Posterior vena cava (tissue), 2 donors: ENCODE results near the gene LYPD3. TPM values are rescaled to one million over a fixed set of nuclear protein-coding genes. Genes with fewer than 3 reads are reported as not detected.

ENCODE experiments used
- DNase-seq: peaks from one replicate; pipeline ENCODE4 v3.0.0-alpha.2; 2020; ENCODE audit warnings: low spot score
- intact Hi-C, 2 donors: fragments of 100-400 bp; cut with DNase I; formaldehyde crosslinking; loops; one replicate each; pipeline versions ENCODE4 v1.14.1 to v1.14.2; 2022 to 2023
- total RNA-seq, 2 donors: library from RNA; stranded (reverse); fragmentation: NEBNext Ultra II Directional; extraction: Animal tissue kit (Norgen Biotek cat#: 25700); gene quantifications; one replicate each; pipeline ENCODE4 v1.2.1, GENCODE V29; 2021
- donor health status: DM: yes; HTN: yes; CAD: no.
- donor health status: DM: yes; HTN: yes; CAD: no.

LYPD3 gene
- total RNA-seq, 2 donors from 2014 or later, result 0.52 to 0.60 TPM

GRCh38 chr19:43489979-43490599, 24.7 kb upstream of the LYPD3 start:
- DNase-seq, result no peak
- intact Hi-C loops, result no loop called here

DNA sequence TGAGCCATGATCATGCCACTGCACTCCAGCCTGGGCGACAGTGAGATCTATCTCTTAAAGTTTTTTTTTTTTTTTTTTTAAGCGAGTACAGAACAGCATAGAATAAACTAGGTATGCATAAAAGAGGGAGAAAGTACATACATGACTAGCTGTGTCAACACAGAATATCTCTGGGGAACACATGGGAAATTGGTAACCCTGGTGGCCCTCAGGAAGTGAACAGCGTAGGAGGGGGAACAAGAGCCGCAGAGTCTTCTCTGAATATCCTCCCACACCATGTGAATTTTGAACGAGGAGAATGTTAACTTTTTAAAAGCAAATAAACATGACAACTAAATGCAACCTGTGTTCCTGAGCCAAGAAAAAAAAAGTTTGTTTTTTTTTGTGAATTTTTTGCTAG, 23.9 kb upstream of the LYPD3 start:
- intact Hi-C loops, result no loop called here
- DNase-seq, result no peak

DNA sequence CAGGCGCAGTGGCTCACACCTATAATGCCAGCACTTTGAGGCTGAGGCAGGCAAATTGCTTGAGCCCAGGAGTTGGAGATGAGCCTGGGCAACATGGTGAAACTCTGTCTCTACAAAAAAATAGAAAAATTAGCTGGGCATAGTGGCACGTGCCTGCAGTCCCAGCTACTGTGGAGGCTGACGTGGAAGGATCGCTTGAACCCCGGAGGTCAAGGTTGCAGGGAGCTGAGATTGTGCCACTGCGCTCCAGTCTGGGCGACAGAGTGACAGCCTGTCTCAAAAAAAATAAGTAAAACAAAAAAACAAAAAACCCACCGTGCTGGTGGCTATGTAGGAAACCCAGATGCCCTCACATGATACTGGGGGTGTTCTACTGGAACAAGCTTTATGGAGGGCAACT, 22.8 kb upstream of the LYPD3 start:
- intact Hi-C loops, result no loop called here
- DNase-seq, result no peak

GRCh38 chr19:43486412-43486811, 21.0 kb upstream of the LYPD3 start:
- intact Hi-C loops, result no loop called here
- DNase-seq, result no peak

DNA sequence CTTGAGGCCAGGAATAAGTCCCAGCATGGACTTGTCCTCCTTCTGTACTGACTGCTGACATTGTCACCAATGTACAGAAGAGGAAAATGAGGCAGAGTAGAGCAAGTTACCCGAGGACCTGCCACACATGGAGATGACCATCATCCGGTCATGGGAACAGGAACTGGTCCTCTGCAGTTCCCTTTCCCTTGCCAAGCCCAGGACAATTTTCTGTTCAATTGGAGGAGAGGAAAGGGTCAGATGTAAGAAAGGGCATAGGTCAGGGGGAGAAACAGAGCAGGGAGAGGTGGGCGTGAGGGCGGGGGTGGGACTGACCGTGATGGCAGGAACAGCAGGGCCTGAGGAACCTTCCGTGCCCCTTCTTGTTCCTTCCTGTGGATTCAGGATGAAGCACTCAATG, 20.5 kb upstream of the LYPD3 start:
- intact Hi-C loops, result no loop called here
- DNase-seq, result no peak

DNA sequence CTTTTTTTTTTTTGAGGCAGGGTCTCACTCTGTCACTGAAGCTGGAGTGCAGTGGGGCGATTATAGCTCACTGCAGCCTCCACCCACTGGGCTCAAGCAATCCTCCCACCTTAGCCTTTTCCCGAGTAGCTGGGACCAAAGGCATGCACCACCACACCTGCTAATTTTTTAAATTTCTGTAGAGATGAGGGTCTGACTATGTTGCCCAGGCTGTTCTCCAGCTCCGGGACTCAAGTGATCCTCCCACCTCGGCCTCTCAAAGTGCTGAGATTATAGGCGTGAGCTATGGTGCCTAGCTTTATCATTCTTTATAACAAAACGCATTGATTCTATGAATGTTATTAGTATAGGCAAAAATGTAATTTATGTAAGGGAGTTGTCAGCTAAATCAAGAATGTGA, 17.9 kb upstream of the LYPD3 start:
- intact Hi-C loops, result no loop called here
- DNase-seq, result no peak

DNA sequence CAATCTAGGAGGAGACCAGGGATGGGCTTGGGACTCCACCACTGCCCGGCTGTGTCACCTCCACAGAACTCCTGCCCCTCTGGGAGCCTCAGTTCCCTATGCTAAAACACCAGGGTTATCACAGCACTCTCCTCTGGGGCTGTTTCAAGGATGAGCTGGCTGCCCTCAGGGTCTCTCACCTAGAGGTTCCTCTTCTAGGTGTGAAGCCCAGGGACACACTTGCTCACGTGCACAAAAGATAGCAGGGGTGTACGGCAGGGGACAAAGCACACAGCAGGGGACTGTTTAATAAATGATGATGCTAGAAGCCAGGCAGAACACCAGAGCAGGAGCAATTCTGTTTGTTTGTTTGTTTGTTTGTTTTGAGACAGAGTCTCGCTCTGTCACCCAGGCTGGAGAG, 16.8 kb upstream of the LYPD3 start:
- intact Hi-C loops, result no loop called here
- no peak for DNase-seq

- intact Hi-C loops, result no loop called here
- no peak for DNase-seq
These were observed 16.3 kb upstream of the LYPD3 start for GRCh38 chr19:43481701-43482100.

DNA sequence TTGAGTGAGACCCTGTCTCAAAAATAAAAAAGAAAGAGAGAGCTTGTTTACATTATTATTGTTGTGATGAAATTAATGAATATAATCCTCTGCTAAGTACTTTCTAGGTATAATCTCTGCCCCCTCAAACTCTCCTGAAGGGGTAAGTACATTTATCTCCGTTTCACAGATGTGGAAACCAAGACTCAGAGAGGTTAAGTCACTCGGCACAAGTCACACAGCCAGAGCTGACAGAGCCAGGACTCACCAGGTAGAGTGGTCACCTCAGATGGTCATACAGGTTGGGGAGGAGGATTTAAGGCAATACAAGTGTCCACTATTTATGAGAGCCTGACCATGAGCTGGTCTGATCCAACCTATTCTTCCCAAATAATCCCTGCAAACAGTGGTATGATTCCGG, 15.2 kb upstream of the LYPD3 start:
- no peak for DNase-seq
- intact Hi-C loops, result no loop called here

GRCh38 chr19:43479961-43480561, 14.7 kb upstream of the LYPD3 start:
- intact Hi-C loops, result no loop called here
- no peak for DNase-seq

DNA sequence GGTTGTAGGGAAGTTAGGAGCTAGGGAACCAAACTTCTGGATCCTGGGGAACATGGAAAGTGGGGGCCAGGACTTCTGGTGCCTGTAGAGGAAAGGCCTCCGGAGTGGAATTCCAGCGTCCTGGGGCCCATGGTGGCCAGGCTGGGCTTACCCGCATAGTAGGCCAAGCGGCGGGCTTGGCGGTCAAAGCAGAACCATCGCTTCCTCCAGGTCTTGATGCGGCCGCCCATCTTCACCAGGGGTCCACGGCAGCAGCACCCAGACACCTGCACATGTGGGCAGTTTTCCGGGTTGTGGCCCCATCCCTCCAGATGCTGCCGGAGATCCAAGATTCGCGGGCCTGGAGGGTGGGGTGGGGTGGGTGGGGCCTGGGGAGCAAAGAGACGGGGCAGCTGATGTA, 13.8 kb upstream of the LYPD3 start:
- intact Hi-C loops, result no loop called here
- no peak for DNase-seq

DNA sequence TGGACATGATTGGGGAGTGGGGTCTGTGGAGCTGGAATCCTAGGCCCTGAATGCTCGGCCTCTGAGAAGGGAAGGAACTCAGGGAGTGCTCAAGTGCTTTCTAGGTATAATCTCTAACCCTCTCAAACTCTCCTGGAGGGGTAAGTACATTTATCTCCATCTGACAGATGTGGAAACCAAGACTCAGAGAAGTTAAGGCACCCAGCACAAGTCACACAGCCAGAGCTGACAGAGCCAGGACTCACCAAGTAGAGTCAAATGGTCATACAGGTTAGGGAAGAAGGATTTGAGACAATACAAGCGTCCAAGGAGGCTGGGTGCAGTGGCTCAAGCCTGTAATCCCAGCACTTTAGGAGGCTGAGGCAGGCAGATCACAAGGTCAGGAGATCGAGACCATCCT, 12.9 kb upstream of the LYPD3 start:
- DNase-seq, result no peak
- intact Hi-C loops, result no loop called here

- intact Hi-C loops, result no loop called here
- no peak for DNase-seq
These were observed 11.2 kb upstream of the LYPD3 start for GRCh38 chr19:43476606-43477005.

DNA sequence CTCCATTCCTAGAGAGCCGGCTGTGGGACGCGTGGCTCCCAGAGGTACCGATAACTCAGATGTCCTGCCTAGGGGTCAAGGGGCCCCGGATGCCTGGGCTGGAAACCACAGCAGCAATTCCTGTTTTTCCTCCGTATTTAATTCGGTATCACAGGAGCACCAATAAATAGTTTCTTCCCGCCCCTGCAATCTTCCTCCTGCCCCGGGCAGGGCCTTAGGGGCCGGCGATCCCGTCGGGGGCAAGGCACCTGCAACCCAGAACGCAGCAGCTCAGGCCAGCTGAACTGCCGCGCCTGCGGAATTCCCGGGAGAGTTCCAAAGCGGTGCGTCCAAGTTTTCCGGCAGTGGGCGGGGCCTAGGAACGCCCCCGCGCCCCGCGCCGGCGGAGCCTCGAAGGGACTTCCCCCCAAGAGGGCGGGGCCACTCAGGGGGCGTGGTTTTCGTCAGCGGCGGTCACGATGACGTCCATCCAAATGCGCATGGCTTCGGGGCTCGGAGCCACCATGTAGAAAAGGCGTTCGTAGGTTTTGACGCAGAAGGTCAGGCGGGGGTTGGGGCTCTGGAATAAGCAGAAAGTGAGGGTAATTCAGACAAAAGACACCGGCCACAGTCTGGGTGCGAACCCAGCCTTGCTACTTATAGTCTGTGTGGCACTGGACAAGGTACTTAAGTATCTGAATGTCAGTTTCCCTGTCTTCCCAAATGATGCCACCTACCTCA, 9.7 kb upstream of the LYPD3 start:
- intact Hi-C loops, result no loop called here
- DNase-seq, result peak; percentile 98

GRCh38 chr19:43474487-43474886, 9.1 kb upstream of the LYPD3 start:
- intact Hi-C loops, result no loop called here
- DNase-seq, result no peak

GRCh38 chr19:43471091-43471490, 5.7 kb upstream of the LYPD3 start:
- no peak for DNase-seq
- intact Hi-C loops, result no loop called here

GRCh38 chr19:43470288-43470687, 4.9 kb upstream of the LYPD3 start:
- intact Hi-C loops, result no loop called here
- no peak for DNase-seq

- intact Hi-C loops, result no loop called here
- DNase-seq, result no peak
These were observed 3.7 kb upstream of the LYPD3 start for GRCh38 chr19:43469160-43469480.

DNA sequence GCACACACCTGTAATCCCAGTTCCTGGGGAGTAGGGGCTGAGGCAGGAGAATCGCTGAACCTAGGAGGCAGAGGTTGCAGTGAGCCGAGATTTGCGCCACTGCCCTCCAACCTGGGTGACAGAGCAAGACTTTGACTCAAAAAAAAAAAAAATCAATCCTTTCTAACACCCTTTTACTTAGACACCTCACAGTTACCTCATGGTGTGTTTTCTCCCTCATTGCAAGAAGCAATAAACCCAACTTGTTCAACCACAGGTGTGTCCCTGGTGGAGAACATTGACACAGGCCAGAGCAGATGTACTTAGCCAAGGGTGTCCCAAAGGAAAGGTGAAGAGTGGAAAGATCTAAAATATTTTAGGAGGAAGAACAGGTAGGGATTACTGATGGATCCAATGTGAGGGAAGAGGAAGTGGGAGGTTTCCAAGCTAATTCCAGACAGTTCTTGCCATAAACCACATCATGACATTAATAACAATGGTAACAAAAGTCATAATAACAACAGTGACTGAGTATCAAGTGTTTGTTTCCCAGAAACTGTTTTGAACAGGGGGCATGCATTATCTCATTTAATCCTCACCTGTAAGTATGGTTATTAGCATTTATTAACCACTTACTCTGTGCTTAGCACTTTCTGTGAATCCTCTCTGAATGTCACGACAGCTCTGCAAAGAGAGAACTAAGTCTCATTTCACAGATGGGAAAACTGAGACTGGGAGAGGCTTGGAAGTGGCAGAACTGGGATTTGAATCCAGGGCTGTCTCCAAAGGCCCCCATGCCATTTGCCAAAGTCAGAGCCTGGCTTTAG, 3.1 kb upstream of the LYPD3 start:
- no peak for DNase-seq
- intact Hi-C loops, result no loop called here

GRCh38 chr19:43467730-43468129, 2.3 kb upstream of the LYPD3 start:
- DNase-seq, result no peak
- intact Hi-C loops, result no loop called here
